DOHH2 (cell line): Measurements from ENCODE around the gene UBXN6.

Experiments used
- EZH2phosphoT487 ChIP-seq: fragments of 200-600 bp; sonication (generic); IDR thresholded peaks from 2 replicates; pipeline ENCODE4 v1.6.1; 2017; ENCODE audit warnings: borderline replicate concordance, mild to moderate bottlenecking, antibody characterized with exemption, low read length, moderate library complexity, mixed read lengths
- TF ChIP-seq, protein P1 (sequence below): fragments of 200-600 bp; sonication (generic); IDR thresholded peaks from one replicate; pipeline ENCODE4 v1.5.1; 2014; ENCODE audit warnings: antibody characterized with exemption, mild to moderate bottlenecking, low read depth, low read length; ENCODE audit not compliant: poor library complexity, severe bottlenecking

GRCh38 chr19:4501691-4502090 is 44.1 kb upstream of the UBXN6 start:
- TF ChIP-seq, protein P1, sequence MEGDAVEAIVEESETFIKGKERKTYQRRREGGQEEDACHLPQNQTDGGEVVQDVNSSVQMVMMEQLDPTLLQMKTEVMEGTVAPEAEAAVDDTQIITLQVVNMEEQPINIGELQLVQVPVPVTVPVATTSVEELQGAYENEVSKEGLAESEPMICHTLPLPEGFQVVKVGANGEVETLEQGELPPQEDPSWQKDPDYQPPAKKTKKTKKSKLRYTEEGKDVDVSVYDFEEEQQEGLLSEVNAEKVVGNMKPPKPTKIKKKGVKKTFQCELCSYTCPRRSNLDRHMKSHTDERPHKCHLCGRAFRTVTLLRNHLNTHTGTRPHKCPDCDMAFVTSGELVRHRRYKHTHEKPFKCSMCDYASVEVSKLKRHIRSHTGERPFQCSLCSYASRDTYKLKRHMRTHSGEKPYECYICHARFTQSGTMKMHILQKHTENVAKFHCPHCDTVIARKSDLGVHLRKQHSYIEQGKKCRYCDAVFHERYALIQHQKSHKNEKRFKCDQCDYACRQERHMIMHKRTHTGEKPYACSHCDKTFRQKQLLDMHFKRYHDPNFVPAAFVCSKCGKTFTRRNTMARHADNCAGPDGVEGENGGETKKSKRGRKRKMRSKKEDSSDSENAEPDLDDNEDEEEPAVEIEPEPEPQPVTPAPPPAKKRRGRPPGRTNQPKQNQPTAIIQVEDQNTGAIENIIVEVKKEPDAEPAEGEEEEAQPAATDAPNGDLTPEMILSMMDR: no peak
- no peak for TF ChIP-seq EZH2phosphoT487
